Nephron progenitor cell (in vitro differentiated cells): ENCODE data around the gene ESF1.

Experiments
- DNase-seq: peaks from one replicate; pipeline ENCODE4 v3.0.0; 2021
- H3K27ac Mint-ChIP-seq: 2 replicates; pipeline ENCODE4 v1.8.0; 2021; ENCODE audit warnings: mild to moderate bottlenecking, moderate library complexity, mixed read lengths
- H3K27me3 Mint-ChIP-seq: 2 replicates; pipeline ENCODE4 v1.8.0; 2021; ENCODE audit warnings: mild to moderate bottlenecking, low read depth, mixed read lengths; ENCODE audit not compliant: poor library complexity
- H3K36me3 Mint-ChIP-seq: 2 replicates; pipeline ENCODE4 v1.8.0; 2021; ENCODE audit warnings: low read depth, mixed read lengths
- H3K4me1 Mint-ChIP-seq: 2 replicates; pipeline ENCODE4 v1.8.0; 2021; ENCODE audit warnings: mixed read lengths
- H3K4me3 Mint-ChIP-seq: 2 replicates; pipeline ENCODE4 v1.8.0; 2021; ENCODE audit warnings: mild to moderate bottlenecking, moderate library complexity, mixed read lengths
- H3K9me3 Mint-ChIP-seq: 2 replicates; pipeline ENCODE4 v1.8.0; 2021; ENCODE audit warnings: mild to moderate bottlenecking, moderate library complexity, mixed read lengths
- CTCF ChIP-seq: fragments of 200-600 bp; sonication (generic); IDR thresholded peaks from 2 replicates; pipeline ENCODE4 v1.5.0; 2021; ENCODE audit warnings: antibody characterized with exemption

The ESF1 gene

GRCh38 chr20:13687815-13688214 lies 96.9 kb downstream of the ESF1 start:
- H3K9me3 Mint-ChIP-seq: peaks cover 4% of the 10 kb centered on the region
- peaks cover 34% of the 10 kb centered on the region for H3K4me1 Mint-ChIP-seq
- TF ChIP-seq CTCF: no peak
- DNase-seq: no peak
- peaks cover 4% of the 10 kb centered on the region for H3K27me3 Mint-ChIP-seq
- no peak overlapping the region for H3K4me3 Mint-ChIP-seq
- no peak overlapping the region for H3K27ac Mint-ChIP-seq
- no peaks in the 10 kb centered on the region for H3K36me3 Mint-ChIP-seq

- no peaks in the 10 kb centered on the region for H3K9me3 Mint-ChIP-seq
These were observed 99.1 kb downstream of the ESF1 start for GRCh38 chr20:13685623-13686022.

GRCh38 chr20:13684566-13685222 lies 100.0 kb downstream of the ESF1 start:
- H3K27me3 Mint-ChIP-seq: peaks cover 4% of the 10 kb centered on the region
- H3K27ac Mint-ChIP-seq: no peak overlapping the region
- no peak for TF ChIP-seq CTCF
- no peak overlapping the region for H3K4me3 Mint-ChIP-seq
- H3K4me1 Mint-ChIP-seq: peaks cover 15% of the 10 kb centered on the region
- no peaks in the 10 kb centered on the region for H3K9me3 Mint-ChIP-seq
- no peaks in the 10 kb centered on the region for H3K36me3 Mint-ChIP-seq
- DNase-seq: no peak

More at GRCh38 chr20:13685623-13686022, 99.1 kb downstream of the ESF1 start:
- no peak for DNase-seq
- Mint-ChIP-seq H3K27ac (no peak overlapping the region), H3K27me3 (peaks cover 4% of the 10 kb centered on the region), H3K36me3 (no peaks in the 10 kb centered on the region), H3K4me3 (no peak overlapping the region), H3K4me1 (peaks cover 16% of the 10 kb centered on the region)
- no peak for TF ChIP-seq CTCF

- Mint-ChIP-seq H3K4me3 (no peak overlapping the region), H3K4me1 (peaks cover 15% of the 10 kb centered on the region), H3K9me3 (no peaks in the 10 kb centered on the region), H3K27me3 (peaks cover 4% of the 10 kb centered on the region), H3K36me3 (no peaks in the 10 kb centered on the region), H3K27ac (no peak overlapping the region)
- no peak for TF ChIP-seq CTCF
- no peak for DNase-seq
These were observed 100.9 kb downstream of the ESF1 start for GRCh38 chr20:13683833-13684232.

- peak overlapping the region; percentile 39 for H3K27ac Mint-ChIP-seq
- no peak for TF ChIP-seq CTCF
- H3K36me3 Mint-ChIP-seq: no peaks in the 10 kb centered on the region
- peaks cover 21% of the 10 kb centered on the region for H3K4me1 Mint-ChIP-seq
- no peaks in the 10 kb centered on the region for H3K27me3 Mint-ChIP-seq
- no peak overlapping the region for H3K4me3 Mint-ChIP-seq
- DNase-seq: no peak
- H3K9me3 Mint-ChIP-seq: no peaks in the 10 kb centered on the region
These were observed 103.2 kb downstream of the ESF1 start for GRCh38 chr20:13681248-13682125.
